Chondrocyte (in vitro differentiated cells): Measurements from ENCODE around the gene TBPL1. TPM values are rescaled to one million over a fixed set of nuclear protein-coding genes. Genes with fewer than 3 reads are reported as not detected.

ENCODE experiments used
- DNase-seq: peaks from one replicate; pipeline ENCODE4 v3.0.0; 2021; ENCODE audit warnings: mixed read lengths, low spot score
- H3K27ac Mint-ChIP-seq: one replicate; pipeline ENCODE4 v1.8.0; 2021; ENCODE audit warnings: mild to moderate bottlenecking, moderate library complexity, mixed read lengths; ENCODE audit not compliant: unreplicated experiment
- H3K27me3 Mint-ChIP-seq: 2 replicates; pipeline ENCODE4 v1.8.0; 2021; ENCODE audit warnings: low read depth, mixed read lengths
- H3K36me3 Mint-ChIP-seq: 2 replicates; pipeline ENCODE4 v1.8.0; 2021; ENCODE audit warnings: low read depth, mixed read lengths
- H3K4me1 Mint-ChIP-seq: 2 replicates; pipeline ENCODE4 v1.8.0; 2021; ENCODE audit warnings: low read depth, mild to moderate bottlenecking, mixed read lengths
- H3K4me3 Mint-ChIP-seq: one replicate; pipeline ENCODE4 v1.8.0; 2021; ENCODE audit warnings: mild to moderate bottlenecking, moderate library complexity, mixed read lengths; ENCODE audit not compliant: unreplicated experiment
- H3K9me3 Mint-ChIP-seq: 2 replicates; pipeline ENCODE4 v1.8.0; 2021; ENCODE audit warnings: low read depth, mixed read lengths
- total RNA-seq: library from RNA; stranded (reverse); gene quantifications from 3 replicates; pipeline ENCODE4 v1.2.1, GENCODE V29; 2021
- TF ChIP-seq, protein P1 (sequence below): fragments of 200-600 bp; sonication (generic); IDR thresholded peaks from 2 replicates; pipeline ENCODE4 v1.5.0; 2021; ENCODE audit warnings: antibody characterized with exemption, mild to moderate bottlenecking, moderate library complexity

The TBPL1 gene
- total RNA-seq, 1 donor from 2014 or later = 28.5 TPM

- TF ChIP-seq, protein P1, sequence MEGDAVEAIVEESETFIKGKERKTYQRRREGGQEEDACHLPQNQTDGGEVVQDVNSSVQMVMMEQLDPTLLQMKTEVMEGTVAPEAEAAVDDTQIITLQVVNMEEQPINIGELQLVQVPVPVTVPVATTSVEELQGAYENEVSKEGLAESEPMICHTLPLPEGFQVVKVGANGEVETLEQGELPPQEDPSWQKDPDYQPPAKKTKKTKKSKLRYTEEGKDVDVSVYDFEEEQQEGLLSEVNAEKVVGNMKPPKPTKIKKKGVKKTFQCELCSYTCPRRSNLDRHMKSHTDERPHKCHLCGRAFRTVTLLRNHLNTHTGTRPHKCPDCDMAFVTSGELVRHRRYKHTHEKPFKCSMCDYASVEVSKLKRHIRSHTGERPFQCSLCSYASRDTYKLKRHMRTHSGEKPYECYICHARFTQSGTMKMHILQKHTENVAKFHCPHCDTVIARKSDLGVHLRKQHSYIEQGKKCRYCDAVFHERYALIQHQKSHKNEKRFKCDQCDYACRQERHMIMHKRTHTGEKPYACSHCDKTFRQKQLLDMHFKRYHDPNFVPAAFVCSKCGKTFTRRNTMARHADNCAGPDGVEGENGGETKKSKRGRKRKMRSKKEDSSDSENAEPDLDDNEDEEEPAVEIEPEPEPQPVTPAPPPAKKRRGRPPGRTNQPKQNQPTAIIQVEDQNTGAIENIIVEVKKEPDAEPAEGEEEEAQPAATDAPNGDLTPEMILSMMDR = no peak
- peaks cover 48% of the 10 kb centered on the region for H3K4me1 Mint-ChIP-seq
Measured at GRCh38 chr6:133958791-133959190, 5.8 kb downstream of the TBPL1 start.

DNA sequence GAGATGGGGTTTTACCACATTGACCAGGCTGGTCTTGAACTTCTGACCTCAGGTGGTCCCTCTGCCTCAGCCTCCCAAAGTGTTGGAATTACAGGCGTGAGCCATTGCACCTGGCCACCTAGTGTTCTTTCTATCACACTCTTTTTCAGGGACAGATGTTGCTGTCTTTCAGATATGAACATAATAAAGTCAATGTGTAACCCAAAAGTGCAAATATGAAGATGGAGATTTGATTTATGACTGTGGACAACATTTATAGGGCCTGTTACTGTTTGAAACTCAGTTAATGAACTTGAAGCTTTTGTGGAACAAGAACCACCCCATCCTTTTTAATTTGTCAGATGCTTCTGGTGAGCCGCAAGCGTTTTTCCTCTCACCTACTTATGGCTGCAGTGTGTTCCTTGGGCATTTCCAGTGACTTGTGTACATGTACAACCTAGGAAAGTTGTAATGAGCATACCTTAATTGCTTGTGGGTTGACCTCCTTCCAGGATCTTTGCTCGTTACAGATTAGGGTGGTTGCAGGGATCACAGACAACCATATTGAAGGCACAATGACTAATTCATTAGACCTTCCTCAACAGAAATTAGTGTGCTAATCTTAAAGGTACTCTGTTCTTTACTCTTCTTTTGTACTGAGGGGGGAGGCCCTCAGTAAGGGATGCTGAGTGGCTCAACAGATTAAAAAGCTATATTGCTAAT lies 6.8 kb downstream of the TBPL1 start:
- no peak for DNase-seq
- H3K4me3 Mint-ChIP-seq = no peak overlapping the region
- TF ChIP-seq, protein P1 = no peak

More at GRCh38 chr6:133958791-133959190, 5.8 kb downstream of the TBPL1 start:
- Mint-ChIP-seq H3K36me3 (no peaks in the 10 kb centered on the region), H3K27me3 (no peaks in the 10 kb centered on the region), H3K27ac (no peak overlapping the region), H3K4me3 (no peak overlapping the region), H3K9me3 (no peaks in the 10 kb centered on the region)
- DNase-seq = no peak

DNA sequence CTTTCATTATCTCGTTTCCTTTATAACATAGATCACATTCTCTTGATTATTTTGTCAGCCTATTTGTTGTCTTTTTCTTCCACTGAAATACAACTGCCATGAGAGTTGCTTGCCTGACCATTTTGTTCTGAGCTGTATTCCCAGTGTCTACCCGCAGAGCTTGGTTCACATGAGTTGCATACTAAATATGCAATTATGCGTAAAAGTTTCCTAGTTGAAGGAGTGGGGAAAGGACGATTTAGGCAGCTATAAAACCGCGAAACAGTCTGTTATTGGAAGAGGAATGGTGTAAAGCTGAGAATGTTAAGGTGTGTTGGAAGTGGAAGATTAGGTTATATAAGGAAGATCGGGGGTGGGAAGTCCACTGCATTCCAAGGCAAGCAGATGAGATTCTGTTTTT lies 8.8 kb downstream of the TBPL1 start:
- Mint-ChIP-seq H3K27ac (no peak overlapping the region), H3K4me3 (no peak overlapping the region), H3K36me3 (no peaks in the 10 kb centered on the region), H3K4me1 (peaks cover 52% of the 10 kb centered on the region), H3K27me3 (no peaks in the 10 kb centered on the region), H3K9me3 (no peaks in the 10 kb centered on the region)
- no peak for DNase-seq
- TF ChIP-seq, protein P1 = no peak

More for the DNA sequence above, 6.8 kb downstream of the TBPL1 start:
- peaks cover 46% of the 10 kb centered on the region for H3K4me1 Mint-ChIP-seq
- no peaks in the 10 kb centered on the region for H3K36me3 Mint-ChIP-seq
- no peaks in the 10 kb centered on the region for H3K27me3 Mint-ChIP-seq
- no peaks in the 10 kb centered on the region for H3K9me3 Mint-ChIP-seq
- H3K27ac Mint-ChIP-seq = no peak overlapping the region

GRCh38 chr6:133964052-133964451 lies 11.0 kb downstream of the TBPL1 start:
- Mint-ChIP-seq H3K27me3 (no peaks in the 10 kb centered on the region), H3K4me1 (peaks cover 50% of the 10 kb centered on the region), H3K9me3 (no peaks in the 10 kb centered on the region), H3K4me3 (no peak overlapping the region), H3K27ac (peak overlapping the region; percentile 61), H3K36me3 (no peaks in the 10 kb centered on the region)
- TF ChIP-seq, protein P1 = no peak
- no peak for DNase-seq

DNA sequence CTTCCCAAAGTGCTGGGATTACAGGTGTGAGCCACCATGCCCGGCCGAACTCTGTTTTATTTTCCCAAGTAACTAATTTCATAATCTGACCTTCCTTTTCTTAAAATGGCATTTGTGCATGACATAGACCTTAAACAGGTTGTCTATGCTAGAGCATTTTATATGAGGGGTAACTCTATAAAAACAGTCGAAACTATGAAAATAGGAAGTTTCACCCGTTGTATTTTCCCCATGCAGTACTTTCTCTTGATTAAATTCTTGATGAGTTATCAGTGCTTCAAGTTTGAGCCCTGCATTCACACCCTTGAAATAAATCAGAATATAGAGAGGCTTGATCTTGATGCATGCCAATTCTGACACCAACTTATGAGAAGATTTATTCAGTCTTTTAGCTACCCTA lies 11.7 kb downstream of the TBPL1 start:
- no peak overlapping the region for H3K4me3 Mint-ChIP-seq
- H3K4me1 Mint-ChIP-seq = peaks cover 49% of the 10 kb centered on the region
- H3K27me3 Mint-ChIP-seq = no peaks in the 10 kb centered on the region
- no peaks in the 10 kb centered on the region for H3K9me3 Mint-ChIP-seq
- DNase-seq = no peak
- H3K27ac Mint-ChIP-seq = peak overlapping the region; percentile 49
- no peaks in the 10 kb centered on the region for H3K36me3 Mint-ChIP-seq
- TF ChIP-seq, protein P1 = no peak
